ENCODE measurements around the gene GTPBP2. TPM values are rescaled to one million over a fixed set of nuclear protein-coding genes. Genes with fewer than 3 reads are reported as not detected.

Gene GTPBP2
- total and polyA plus RNA-seq, 2 of the 13 experiments (the other 11 are each of a cell fraction or from before 2014, with no cell fraction given): 26.9 to 88.2 TPM

DNA sequence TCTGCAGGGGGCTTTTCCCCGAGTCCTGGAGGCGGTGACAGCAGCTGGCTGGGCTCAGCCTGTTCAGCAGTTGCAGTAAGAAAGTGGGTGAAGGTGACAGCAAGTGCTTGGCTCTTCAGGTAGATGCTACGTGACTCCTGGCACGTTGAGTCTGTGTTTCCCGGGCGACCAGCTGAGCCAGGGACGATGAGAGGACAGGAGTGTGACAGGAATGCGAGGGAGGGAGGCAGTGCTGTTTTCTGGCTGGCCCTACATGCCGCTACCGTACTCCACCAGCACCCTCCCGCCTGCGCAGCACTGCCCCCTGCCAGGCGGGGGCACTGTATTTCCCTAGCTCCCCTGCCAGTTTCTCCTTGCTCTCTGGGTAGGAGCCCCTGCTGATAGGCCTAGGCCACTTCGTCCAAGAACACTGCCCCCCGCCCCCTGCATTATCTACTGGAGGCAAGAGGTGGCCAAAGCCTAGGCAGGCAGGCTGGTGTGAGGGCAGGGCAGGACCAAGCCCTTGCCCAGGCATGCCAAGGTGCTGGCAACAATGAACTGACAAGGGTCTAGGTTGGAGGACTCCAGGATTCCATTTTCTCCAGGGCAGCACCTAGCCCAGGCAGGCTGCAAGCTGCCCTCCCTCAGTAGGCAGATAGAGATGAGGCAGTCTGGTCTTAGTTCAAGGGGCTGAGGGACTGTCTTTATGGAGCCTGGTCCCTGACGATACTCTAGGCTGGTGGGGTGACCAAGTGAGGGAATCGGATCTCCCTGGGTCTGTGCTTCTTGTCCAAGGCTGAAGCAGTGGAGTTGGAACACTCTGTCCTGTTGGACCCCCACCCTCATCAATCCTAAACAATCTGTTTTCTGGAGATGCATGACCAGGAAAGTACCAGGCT is 39.3 kb upstream of the GTPBP2 start (continued):
- TF ChIP-seq, protein P1, sequence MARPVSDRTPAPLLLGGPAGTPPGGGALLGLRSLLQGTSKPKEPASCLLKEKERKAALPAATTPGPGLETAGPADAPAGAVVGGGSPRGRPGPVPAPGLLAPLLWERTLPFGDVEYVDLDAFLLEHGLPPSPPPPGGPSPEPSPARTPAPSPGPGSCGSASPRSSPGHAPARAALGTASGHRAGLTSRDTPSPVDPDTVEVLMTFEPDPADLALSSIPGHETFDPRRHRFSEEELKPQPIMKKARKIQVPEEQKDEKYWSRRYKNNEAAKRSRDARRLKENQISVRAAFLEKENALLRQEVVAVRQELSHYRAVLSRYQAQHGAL (CRISPR knock-in tag; IDR thresholded peaks at IDR 0.05; ENCODE audit: not compliant biosample characterization): no peak
- peak; percentile 66; the same call in 1 of the 2 replicates for TF ChIP-seq ZMYM2 (CRISPR knock-in tag; IDR thresholded peaks at IDR 0.05)
- TF ChIP-seq ZNF709 (CRISPR knock-in tag; IDR thresholded peaks at IDR 0.05): peak; percentile 55; the same call in 1 of the 2 replicates
- TF ChIP-seq NCOR1 (IDR thresholded peaks at IDR 0.05; ENCODE audit: borderline replicate concordance, low read length): no peak
- no peak for TF ChIP-seq ZNF225 (CRISPR knock-in tag; IDR thresholded peaks at IDR 0.05)
- TF ChIP-seq ZNF383 (CRISPR knock-in tag; IDR thresholded peaks at IDR 0.05; ENCODE audit: borderline replicate concordance): peak; percentile 63; the same call in 1 of the 2 replicates
- no peak for TF ChIP-seq ARHGAP35 (CRISPR knock-in tag; IDR thresholded peaks at IDR 0.05; ENCODE audit: borderline replicate concordance)
- TF ChIP-seq FOXA1 (IDR thresholded peaks at IDR 0.05): no peak
- TF ChIP-seq FOXA1 (CRISPR knock-in tag; IDR thresholded peaks at IDR 0.05): peak; percentile 8; the same call in 1 of the 2 replicates
- TF ChIP-seq EP300 (IDR thresholded peaks at IDR 0.05; ENCODE audit: low read depth in 2 of 2, low read length in 2 of 2): peak in 1 of 2 experiments; percentile 24; a peak in 1 of 4 replicates
- TF ChIP-seq EP300 (CRISPR knock-in tag; IDR thresholded peaks at IDR 0.05; ENCODE audit: borderline replicate concordance): no peak
- TF ChIP-seq, protein P2, sequence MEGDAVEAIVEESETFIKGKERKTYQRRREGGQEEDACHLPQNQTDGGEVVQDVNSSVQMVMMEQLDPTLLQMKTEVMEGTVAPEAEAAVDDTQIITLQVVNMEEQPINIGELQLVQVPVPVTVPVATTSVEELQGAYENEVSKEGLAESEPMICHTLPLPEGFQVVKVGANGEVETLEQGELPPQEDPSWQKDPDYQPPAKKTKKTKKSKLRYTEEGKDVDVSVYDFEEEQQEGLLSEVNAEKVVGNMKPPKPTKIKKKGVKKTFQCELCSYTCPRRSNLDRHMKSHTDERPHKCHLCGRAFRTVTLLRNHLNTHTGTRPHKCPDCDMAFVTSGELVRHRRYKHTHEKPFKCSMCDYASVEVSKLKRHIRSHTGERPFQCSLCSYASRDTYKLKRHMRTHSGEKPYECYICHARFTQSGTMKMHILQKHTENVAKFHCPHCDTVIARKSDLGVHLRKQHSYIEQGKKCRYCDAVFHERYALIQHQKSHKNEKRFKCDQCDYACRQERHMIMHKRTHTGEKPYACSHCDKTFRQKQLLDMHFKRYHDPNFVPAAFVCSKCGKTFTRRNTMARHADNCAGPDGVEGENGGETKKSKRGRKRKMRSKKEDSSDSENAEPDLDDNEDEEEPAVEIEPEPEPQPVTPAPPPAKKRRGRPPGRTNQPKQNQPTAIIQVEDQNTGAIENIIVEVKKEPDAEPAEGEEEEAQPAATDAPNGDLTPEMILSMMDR (CRISPR knock-in tag; IDR thresholded peaks at IDR 0.05): peak; percentile 94
- no peak for TF ChIP-seq RFXAP (CRISPR knock-in tag; IDR thresholded peaks at IDR 0.05; ENCODE audit: borderline replicate concordance)
- no peak for TF ChIP-seq MAFG (CRISPR knock-in tag; IDR thresholded peaks at IDR 0.05)
- TF ChIP-seq MAZ (IDR thresholded peaks at IDR 0.05; ENCODE audit: borderline replicate concordance, low read depth, low read length): peak; percentile 91
- no peak for TF ChIP-seq MAZ (CRISPR knock-in tag; IDR thresholded peaks at IDR 0.05; ENCODE audit: low read depth)
- no peak for TF ChIP-seq BCL6 (CRISPR knock-in tag; IDR thresholded peaks at IDR 0.05)
- TF ChIP-seq, protein P3, sequence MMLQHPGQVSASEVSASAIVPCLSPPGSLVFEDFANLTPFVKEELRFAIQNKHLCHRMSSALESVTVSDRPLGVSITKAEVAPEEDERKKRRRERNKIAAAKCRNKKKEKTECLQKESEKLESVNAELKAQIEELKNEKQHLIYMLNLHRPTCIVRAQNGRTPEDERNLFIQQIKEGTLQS (CRISPR knock-in tag; IDR thresholded peaks at IDR 0.05): no peak
- TF ChIP-seq ATF1 (CRISPR knock-in tag; IDR thresholded peaks at IDR 0.05): no peak
- peak; percentile 69; the same call in 1 of the 2 replicates for TF ChIP-seq POGZ (CRISPR knock-in tag; IDR thresholded peaks at IDR 0.05)
- TF ChIP-seq ELF1 (CRISPR knock-in tag; IDR thresholded peaks at IDR 0.05): peak; percentile 20; the same call in 1 of the 2 replicates
- TF ChIP-seq ZNF496 (CRISPR knock-in tag; IDR thresholded peaks at IDR 0.05; ENCODE audit: insufficient replicate concordance): no peak
- TF ChIP-seq NONO (IDR thresholded peaks at IDR 0.05): no peak
- TF ChIP-seq NONO (CRISPR knock-in tag; conservative IDR thresholded peaks at IDR 0.05): peak; percentile 73
- TF ChIP-seq, protein P4, sequence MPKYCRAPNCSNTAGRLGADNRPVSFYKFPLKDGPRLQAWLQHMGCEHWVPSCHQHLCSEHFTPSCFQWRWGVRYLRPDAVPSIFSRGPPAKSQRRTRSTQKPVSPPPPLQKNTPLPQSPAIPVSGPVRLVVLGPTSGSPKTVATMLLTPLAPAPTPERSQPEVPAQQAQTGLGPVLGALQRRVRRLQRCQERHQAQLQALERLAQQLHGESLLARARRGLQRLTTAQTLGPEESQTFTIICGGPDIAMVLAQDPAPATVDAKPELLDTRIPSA (CRISPR knock-in tag; IDR thresholded peaks at IDR 0.05; ENCODE audit: borderline replicate concordance): peak; percentile 83; the same call in 1 of the 2 replicates
- no peak for TF ChIP-seq U2AF1 (optimal IDR thresholded peaks at IDR 0.05; ENCODE audit: low read depth, low read length)
